ENCODE measurements around the gene AKAP13.
"Not testable (repeated sequence)": the region's sequence is repeated elsewhere in the genome, so short reads cannot be mapped to it uniquely, and the experiment has no call there.

GRCh38 chr15:85796371-85796770 lies 416.0 kb downstream of the AKAP13 start:
- not testable (repeated sequence) for TF ChIP-seq CTCF (IDR thresholded peaks at IDR 0.05; ENCODE audit: insufficient read depth, low read length, poor library complexity, severe bottlenecking); EZH2phosphoT487 (conservative IDR thresholded peaks at IDR 0.05; ENCODE audit: low read length)

Data from SU-DHL-6 (cell line).